ENCODE data around the gene CCDC57. TPM values are rescaled to one million over a fixed set of nuclear protein-coding genes. Genes with fewer than 3 reads are reported as not detected.
A peak's percentile ranks its signal among the peaks of the same experiment; 100 is the strongest.

CCDC57 gene
- total and polyA plus RNA-seq, 10 donors: 28.8 to 164 (median 51.9) TPM

- DNase-seq: no peak
- 56 to 71% (median 61%) methylated on average over 13 of the region's 13 CpGs for WGBS, 5 donors
- intact Hi-C loops (cut with DNase I; ENCODE audit: low total_unique reads): loop anchor here (10.0 kb wide), 1 partner anchor 124 kb away; no protein-coding TSS in a partner anchor
Observed at GRCh38 chr17:82200743-82201497, 11.7 kb downstream of the CCDC57 start.

GRCh38 chr17:82200135-82200534 is 12.5 kb downstream of the CCDC57 start:
- H3K27me3 ChIP-seq (replicated peaks in 1 of 7): no peaks in the 10 kb centered on the region
- no peak for DNase-seq
- H3K4me1 ChIP-seq: peaks cover 0 to 39% (median 7%) of the 10 kb centered on the region in 6 donors
- intact Hi-C loops (cut with DNase I; ENCODE audit: low total_unique reads): loop anchor here (10.0 kb wide), 1 partner anchor 125 kb away; no protein-coding TSS in a partner anchor
- H3K4me3 ChIP-seq: no peak overlapping the region
- TF ChIP-seq CTCF (IDR thresholded peaks at IDR 0.05 in 8 of 11, conservative IDR thresholded peaks at IDR 0.05 in 3 of 11): no peak
- TF ChIP-seq POLR2A (IDR thresholded peaks at IDR 0.05): no peak
- no peak for TF ChIP-seq POLR2AphosphoS5 (IDR thresholded peaks at IDR 0.05)
- peaks cover 0 to 43% (median 3%) of the 10 kb centered on the region in 6 donors for H3K36me3 ChIP-seq
- peak overlapping the region in 4 of 8 donors; percentile 44 to 66 (median 58) for H3K27ac ChIP-seq
- WGBS, 5 donors: 82 to 89% (median 87%) methylated on average over 17 of the region's 17 CpGs
- no peaks in the 10 kb centered on the region for H3K9me3 ChIP-seq

More at GRCh38 chr17:82200743-82201497, 11.7 kb downstream of the CCDC57 start:
- no peaks in the 10 kb centered on the region for H3K27me3 ChIP-seq (replicated peaks in 1 of 7)
- peaks cover 0 to 37% (median 2%) of the 10 kb centered on the region in 6 donors for H3K36me3 ChIP-seq
- H3K9me3 ChIP-seq: no peaks in the 10 kb centered on the region
- peak overlapping the region in 4 of 8 donors; percentile 44 to 66 (median 58) for H3K27ac ChIP-seq
- H3K4me3 ChIP-seq: no peak overlapping the region
- peaks cover 4 to 47% (median 13%) of the 10 kb centered on the region in 6 donors for H3K4me1 ChIP-seq
- no peak for TF ChIP-seq POLR2A (IDR thresholded peaks at IDR 0.05)
- peak in 1 of 3 donors; percentile 60 for TF ChIP-seq POLR2AphosphoS5 (IDR thresholded peaks at IDR 0.05)

GRCh38 chr17:82199496-82199895 is 13.1 kb downstream of the CCDC57 start:
- WGBS, 5 donors: 93 to 97% (median 96%) methylated on average over 12 of the region's 12 CpGs
- H3K4me1 ChIP-seq: peaks cover 0 to 32% (median 6%) of the 10 kb centered on the region in 6 donors

GRCh38 chr17:82198092-82198491 is 14.6 kb downstream of the CCDC57 start:
- no peak for DNase-seq
- H3K27ac ChIP-seq: no peak overlapping the region
- peaks cover 0 to 45% (median 15%) of the 10 kb centered on the region in 6 donors for H3K4me1 ChIP-seq
- intact Hi-C loops (cut with DNase I; ENCODE audit: low total_unique reads): no loop called here
- no peaks in the 10 kb centered on the region for H3K9me3 ChIP-seq
- WGBS, 5 donors: 74 to 81% (median 77%) methylated on average over 4 of the region's 4 CpGs
- H3K27me3 ChIP-seq (replicated peaks in 1 of 7): no peaks in the 10 kb centered on the region
- H3K4me3 ChIP-seq: no peak overlapping the region
- TF ChIP-seq POLR2A (IDR thresholded peaks at IDR 0.05) (no peak), POLR2AphosphoS5 (IDR thresholded peaks at IDR 0.05) (no peak), CTCF (IDR thresholded peaks at IDR 0.05 in 8 of 11, conservative IDR thresholded peaks at IDR 0.05 in 3 of 11) (no peak)
- H3K36me3 ChIP-seq: peaks cover 0 to 63% (median 7%) of the 10 kb centered on the region in 6 donors

More at GRCh38 chr17:82199496-82199895, 13.1 kb downstream of the CCDC57 start:
- intact Hi-C loops (cut with DNase I; ENCODE audit: low total_unique reads): no loop called here
- TF ChIP-seq CTCF (IDR thresholded peaks at IDR 0.05 in 8 of 11, conservative IDR thresholded peaks at IDR 0.05 in 3 of 11) (no peak), POLR2AphosphoS5 (IDR thresholded peaks at IDR 0.05) (no peak), POLR2A (IDR thresholded peaks at IDR 0.05) (no peak)
- Histone ChIP-seq H3K9me3 (no peaks in the 10 kb centered on the region), H3K4me3 (no peak overlapping the region), H3K36me3 (peaks cover 0 to 49% (median 7%) of the 10 kb centered on the region in 6 donors), H3K27ac (peak overlapping the region in 1 of 8 donors; percentile 66), H3K27me3 (replicated peaks in 1 of 7) (no peaks in the 10 kb centered on the region)
- DNase-seq: no peak
